Measurements from ENCODE around the gene REPIN1. TPM values are rescaled to one million over a fixed set of nuclear protein-coding genes. Genes with fewer than 3 reads are reported as not detected.
A peak's percentile ranks its signal among the peaks of the same experiment; 100 is the strongest.

Gene REPIN1
- total and polyA plus RNA-seq, 4 donors = 38.4 to 135 (median 62.0) TPM

- H3K27ac ChIP-seq (ENCODE audit: low read depth in 1 of 2, low read length in 1 of 2) = no peak overlapping the region
- H3K9me3 ChIP-seq (ENCODE audit: control insufficient read depth in 4 of 4, insufficient read depth in 3 of 4, low read length in 3 of 4) = no peaks in the 10 kb centered on the region
- ATAC-seq (ENCODE audit: insufficient read depth, low FRiP score) (no peak), DNase-seq (no peak)
- H3K27me3 ChIP-seq (ENCODE audit: control insufficient read depth in 3 of 3, insufficient read depth in 3 of 3, low read length in 2 of 3) = no peaks in the 10 kb centered on the region
- TF ChIP-seq CTCF (IDR thresholded peaks at IDR 0.05; ENCODE audit: control extremely low read depth, extremely low read depth) = no peak
- H3K9ac ChIP-seq (ENCODE audit: insufficient read depth in 1 of 2, low read length in 2 of 2) = no peak overlapping the region
- no peaks in the 10 kb centered on the region for H3K4me1 ChIP-seq (ENCODE audit: control insufficient read depth in 5 of 5, insufficient read depth in 5 of 5, low read length in 5 of 5)
- H3K36me3 ChIP-seq (ENCODE audit: control insufficient read depth in 4 of 4, insufficient read depth in 4 of 4, low read length in 4 of 4) = no peaks in the 10 kb centered on the region
- no peak overlapping the region for H3K4me3 ChIP-seq
- WGBS, 2 donors = 81 to 92% methylated on average over 2 of the region's 2 CpGs
Observed at GRCh38 chr7:150420242-150420641, 51.6 kb downstream of the REPIN1 start.

GRCh38 chr7:150420987-150421674, 52.5 kb downstream of the REPIN1 start:
- TF ChIP-seq CTCF (IDR thresholded peaks at IDR 0.05; ENCODE audit: control extremely low read depth, extremely low read depth) = peak; percentile 95
- H3K9ac ChIP-seq (ENCODE audit: insufficient read depth in 1 of 2, low read length in 2 of 2) = no peak overlapping the region

GRCh38 chr7:150421831-150422230, 53.2 kb downstream of the REPIN1 start:
- Histone ChIP-seq H3K36me3 (ENCODE audit: control insufficient read depth in 4 of 4, insufficient read depth in 4 of 4, low read length in 4 of 4) (no peaks in the 10 kb centered on the region), H3K27ac (ENCODE audit: low read depth in 1 of 2, low read length in 1 of 2) (no peak overlapping the region), H3K4me3 (no peak overlapping the region), H3K27me3 (ENCODE audit: control insufficient read depth in 3 of 3, insufficient read depth in 3 of 3, low read length in 2 of 3) (no peaks in the 10 kb centered on the region), H3K9me3 (ENCODE audit: control insufficient read depth in 4 of 4, insufficient read depth in 3 of 4, low read length in 3 of 4) (no peaks in the 10 kb centered on the region), H3K4me1 (ENCODE audit: control insufficient read depth in 5 of 5, insufficient read depth in 5 of 5, low read length in 5 of 5) (no peaks in the 10 kb centered on the region), H3K9ac (ENCODE audit: insufficient read depth in 1 of 2, low read length in 2 of 2) (no peak overlapping the region)
- DNase-seq (no peak), ATAC-seq (ENCODE audit: insufficient read depth, low FRiP score) (no peak)
- no peak for TF ChIP-seq CTCF (IDR thresholded peaks at IDR 0.05; ENCODE audit: control extremely low read depth, extremely low read depth)
- 83 to 85% methylated on average over 17 of the region's 17 CpGs for WGBS, 2 donors

More at GRCh38 chr7:150420987-150421674, 52.5 kb downstream of the REPIN1 start:
- Histone ChIP-seq H3K36me3 (ENCODE audit: control insufficient read depth in 4 of 4, insufficient read depth in 4 of 4, low read length in 4 of 4) (no peaks in the 10 kb centered on the region), H3K27me3 (ENCODE audit: control insufficient read depth in 3 of 3, insufficient read depth in 3 of 3, low read length in 2 of 3) (no peaks in the 10 kb centered on the region), H3K4me3 (no peak overlapping the region), H3K27ac (ENCODE audit: low read depth in 1 of 2, low read length in 1 of 2) (no peak overlapping the region), H3K4me1 (ENCODE audit: control insufficient read depth in 5 of 5, insufficient read depth in 5 of 5, low read length in 5 of 5) (no peaks in the 10 kb centered on the region), H3K9me3 (ENCODE audit: control insufficient read depth in 4 of 4, insufficient read depth in 3 of 4, low read length in 3 of 4) (no peaks in the 10 kb centered on the region)
- ATAC-seq (ENCODE audit: insufficient read depth, low FRiP score) (peak; percentile 95), DNase-seq (peak; percentile 80 to 84 (median 80))
- WGBS, 2 donors = 20 to 25% methylated on average over 27 of the region's 27 CpGs

Other genes starting within 250 kb of the REPIN1 start
- 10 to 100 TPM in 1 of 2 donors, 1 to 10 TPM in 1; 9.4 to 18.8 TPM for gene LRRC61, start 45.5 kb upstream of the REPIN1 start, total RNA-seq
- gene LRRC61, start 45.5 kb upstream of the REPIN1 start, polyA plus RNA-seq = 10 to 100 TPM in 1 of 2 donors, 1 to 10 TPM in 1; 7.1 to 16.6 TPM
- 10 to 100 TPM; 13.0 to 34.2 TPM for gene ACTR3C, start 45.3 kb upstream of the REPIN1 start, total RNA-seq
- gene ACTR3C, start 45.3 kb upstream of the REPIN1 start, polyA plus RNA-seq = 1 to 10 TPM; 6.8 to 8.1 TPM
- 100 to 1,000 TPM; 123 to 161 TPM for gene RARRES2, start 27.2 kb upstream of the REPIN1 start, total RNA-seq
- gene RARRES2, start 27.2 kb upstream of the REPIN1 start, polyA plus RNA-seq = 100 to 1,000 TPM; 164 to 212 TPM
- 1 to 10 TPM; 4.4 to 5.4 TPM for gene ZNF775, start 10.5 kb downstream of the REPIN1 start, total RNA-seq
- 1 to 10 TPM; 1.4 to 3.2 TPM for gene ZNF775, start 10.5 kb downstream of the REPIN1 start, polyA plus RNA-seq
- gene GIMAP8, start 81.8 kb downstream of the REPIN1 start, total RNA-seq = 10 to 100 TPM; 20.9 to 25.0 TPM
- 10 to 100 TPM; 14.4 to 23.0 TPM for gene GIMAP8, start 81.8 kb downstream of the REPIN1 start, polyA plus RNA-seq
- gene GIMAP7, start 146.1 kb downstream of the REPIN1 start, total RNA-seq = 10 to 100 TPM; 20.6 to 30.8 TPM
- 10 to 100 TPM; 39.8 to 54.7 TPM for gene GIMAP7, start 146.1 kb downstream of the REPIN1 start, polyA plus RNA-seq
- 10 to 100 TPM; 49.0 to 66.2 TPM for gene GIMAP4, start 198.6 kb downstream of the REPIN1 start, total RNA-seq
- 10 to 100 TPM; 26.2 to 48.3 TPM for gene GIMAP4, start 198.6 kb downstream of the REPIN1 start, polyA plus RNA-seq